IMR-90 (cell line): ENCODE results near the gene CCDC83. TPM values are rescaled to one million over a fixed set of nuclear protein-coding genes. Genes with fewer than 3 reads are reported as not detected.

Experiments
- ATAC-seq: fragments of 200-7000 bp; cut with Tn5 transposase; 2 replicates; pipeline ENCODE4 v1.9.1; 2020; ENCODE audit warnings: low read depth, mild to moderate bottlenecking, moderate library complexity
- BruUV-seq: library from RNA; stranded (reverse); fragments of 400-500 nt; replicated peaks from 2 replicates; lab custom pipeline; 2021; lab: Mats Ljungman, UMichigan
- CTCF ChIA-PET: fragments of 300-600 bp; formaldehyde crosslinking; extraction: SDS; loops from one replicate; lab custom pipeline; 2021; ENCODE audit warnings: antibody characterized with exemption; lab: Yijun Ruan, JAX
- POLR2A ChIA-PET: fragments of 300-600 bp; sonication (Branson Sonifier 250); formaldehyde crosslinking; loops from one replicate; lab custom pipeline; 2022; ENCODE audit warnings: antibody characterized with exemption; ENCODE audit not compliant: unreplicated experiment; lab: Charles Lee
- DNase-seq: peaks from one replicate; pipeline ENCODE4 v3.0.0; 2013
- H2AFZ ChIP-seq: replicated peaks from 2 replicates; pipeline ENCODE3; 2013; ENCODE audit warnings: low read length, mild to moderate bottlenecking; ENCODE audit not compliant: poor library complexity
- H2AK5ac ChIP-seq: 2 replicates; pipeline ENCODE4 v1.6.1; 2013; ENCODE audit warnings: low read depth, low read length, inconsistent platforms
- H2AK9ac ChIP-seq: replicated peaks from 2 replicates; pipeline ENCODE3; 2013; ENCODE audit warnings: mild to moderate bottlenecking, low read depth, low read length, moderate library complexity; ENCODE audit not compliant: poor library complexity
- H2BK120ac ChIP-seq: 2 replicates; pipeline ENCODE4 v1.6.1; 2013; ENCODE audit warnings: low read depth, low read length, inconsistent platforms
- H2BK15ac ChIP-seq: 3 replicates; pipeline ENCODE4 v1.6.1; 2013; ENCODE audit warnings: low read depth, low read length, inconsistent platforms
- H2BK20ac ChIP-seq: 2 replicates; pipeline ENCODE4 v1.6.1; 2013; ENCODE audit warnings: low read depth, mild to moderate bottlenecking, inconsistent platforms, low read length, moderate library complexity
- H2BK5ac ChIP-seq: 2 replicates; pipeline ENCODE4 v1.6.1; 2013; ENCODE audit warnings: mild to moderate bottlenecking, low read depth, low read length, inconsistent platforms; ENCODE audit not compliant: poor library complexity, severe bottlenecking
- H3K14ac ChIP-seq: replicated peaks from 2 replicates; pipeline ENCODE4 v1.6.1; 2013; ENCODE audit warnings: low read depth, low read length, inconsistent platforms
- H3K18ac ChIP-seq: 2 replicates; pipeline ENCODE4 v1.6.1; 2013; ENCODE audit warnings: low read depth, low read length, control low read depth
- H3K23ac ChIP-seq: 2 replicates; pipeline ENCODE4 v1.6.1; 2013; ENCODE audit warnings: low read depth, low read length, inconsistent platforms
- H3K27ac ChIP-seq: 2 replicates; pipeline ENCODE4 v1.5.1; 2013; ENCODE audit warnings: mild to moderate bottlenecking, control low read depth, low read length; ENCODE audit not compliant: insufficient read depth
- H3K27me3 ChIP-seq: 2 replicates; pipeline ENCODE4 v1.6.1; 2013; ENCODE audit warnings: low read length; ENCODE audit not compliant: control insufficient read depth, insufficient read depth
- H3K36me3 ChIP-seq: 2 replicates; pipeline ENCODE4 v1.6.1; 2013; ENCODE audit warnings: low read length, mixed read lengths; ENCODE audit not compliant: control insufficient read depth, insufficient read depth
- H3K4ac ChIP-seq: 2 replicates; pipeline ENCODE4 v1.6.1; 2013; ENCODE audit warnings: low read depth, low read length, inconsistent platforms
- H3K4me1 ChIP-seq: 2 replicates; pipeline ENCODE4 v1.6.1; 2013; ENCODE audit warnings: low read length, mixed read lengths; ENCODE audit not compliant: control insufficient read depth, insufficient read depth
- H3K4me2 ChIP-seq: 2 replicates; pipeline ENCODE4 v1.6.1; 2013; ENCODE audit warnings: low read depth, mild to moderate bottlenecking, control low read depth, low read length, moderate library complexity
- H3K4me3 ChIP-seq: 2 replicates; pipeline ENCODE4 v1.5.1; 2013; ENCODE audit warnings: low read depth, mild to moderate bottlenecking, control low read depth, low read length, moderate library complexity; ENCODE audit not compliant: insufficient read depth
- H3K56ac ChIP-seq: 2 replicates; pipeline ENCODE4 v1.6.1; 2013; ENCODE audit warnings: low read length, inconsistent platforms; ENCODE audit not compliant: insufficient read depth; ENCODE audit errors: extremely low read depth
- H3K79me1 ChIP-seq, 2 experiments: 2 replicates each; pipeline ENCODE4 v1.6.1; 2013; ENCODE audit warnings: low read length in 2 of 2, inconsistent platforms in 1 of 2, low read depth in 1 of 2
- H3K9ac ChIP-seq: 2 replicates; pipeline ENCODE4 v1.6.1; 2013; ENCODE audit warnings: low read depth, low read length, control low read depth
- H3K9me1 ChIP-seq: 2 replicates; pipeline ENCODE4 v1.6.1; 2013; ENCODE audit warnings: low read length, inconsistent platforms; ENCODE audit not compliant: insufficient read depth
- H3K9me3 ChIP-seq: 2 replicates; pipeline ENCODE4 v1.6.1; 2013; ENCODE audit warnings: low read length; ENCODE audit not compliant: control insufficient read depth, insufficient read depth
- H4K20me1 ChIP-seq: 2 replicates; pipeline ENCODE4 v1.6.1; 2013; ENCODE audit warnings: low read length, inconsistent platforms; ENCODE audit not compliant: insufficient read depth
- H4K5ac ChIP-seq: 2 replicates; pipeline ENCODE4 v1.6.1; 2013; ENCODE audit warnings: mild to moderate bottlenecking, low read depth, low read length, control low read depth
- H4K8ac ChIP-seq, 2 experiments: 2 replicates each; pipeline ENCODE4 v1.6.1; 2013; ENCODE audit warnings: low read depth in 2 of 2, low read length in 2 of 2, control low read depth in 1 of 2, inconsistent platforms in 1 of 2
- H4K91ac ChIP-seq: 2 replicates; pipeline ENCODE4 v1.6.1; 2013; ENCODE audit warnings: low read depth, low read length, inconsistent platforms; ENCODE audit not compliant: insufficient read depth
- BHLHE40 ChIP-seq: fragments of 150-350 bp; IDR thresholded peaks from 2 replicates; pipeline ENCODE4 v1.6.1; 2016; ENCODE audit warnings: mild to moderate bottlenecking, low read depth, low read length
- WGBS, 2 experiments: methylation state at CpG; one replicate each; pipeline versions ENCODE4 v1.1.5 to v1.1.7; 2013; ENCODE audit warnings: missing lambda C conversion rate in 2 of 2; ENCODE audit not compliant: insufficient read length in 1 of 2; ENCODE audit errors: extremely low coverage in 2 of 2; 5-methylcytosine and 5-hydroxymethylcytosine counted together
- dilution Hi-C: fragments of 300-500 bp; cut with HindIII; formaldehyde crosslinking; loops from one replicate; pipeline ENCODE4 v1.14.3; 2018; ENCODE audit warnings: low sequenced_read_pairs; ENCODE audit not compliant: unreplicated experiment
- in situ Hi-C: fragments of 300-500 bp; cut with MboI; formaldehyde crosslinking; loops from 3 replicates; pipeline ENCODE4 v1.14.3; 2019; ENCODE audit warnings: low sequenced_read_pairs, inconsistent platforms, mixed read lengths
- intact Hi-C: fragments of 100-400 bp; cut with micrococcal nuclease; formaldehyde crosslinking; loops from 2 replicates; pipeline ENCODE4 v1.10.0; 2022
- polyA plus RNA-seq, 3 experiments: library from polyadenylated mRNA; depleted of rRNA; stranded (reverse); fragments of >200 nt; gene quantifications; 2 replicates each; pipeline ENCODE4 v1.2.3, GENCODE V29; 2012; ENCODE audit warnings: low replicate concordance in 1 of 3
- total RNA-seq: library from RNA; depleted of rRNA; stranded (reverse); fragments of >200 nt; gene quantifications from 2 replicates; pipeline ENCODE4 v1.2.3, GENCODE V29; 2012

The CCDC83 gene
- total and polyA plus RNA-seq, 2 of the 4 experiments (the other 2 are of a cell fraction) = not detected

- Histone ChIP-seq H2BK5ac (no peak overlapping the region), H2AFZ (no peak overlapping the region), H3K23ac (no peak overlapping the region), H3K4me1 (peaks cover 14% of the 10 kb centered on the region), H3K9me3 (no peaks in the 10 kb centered on the region), H3K4ac (0 out of 2 replicates have a peak overlapping the region, but pooled peaks have one; percentile 15), H4K8ac (0 out of 4 replicates have a peak overlapping the region, but pooled peaks of 1 of the 2 experiments have one; percentile 9), H2AK9ac (no peak overlapping the region), H3K27ac (no peak overlapping the region), H2BK120ac (no peak overlapping the region), H4K91ac (no peak overlapping the region), H3K4me2 (no peak overlapping the region), H2BK15ac (0 out of 3 replicates have a peak overlapping the region, but pooled peaks have one; percentile 10), H3K18ac (no peak overlapping the region), H2BK20ac (no peak overlapping the region), H3K36me3 (no peaks in the 10 kb centered on the region), H3K79me1 (peaks cover 0 to 7% of the 10 kb centered on the region in 2 experiments; a peak in 2 of 4 replicates), H3K9me1 (peaks cover 5% of the 10 kb centered on the region), H3K4me3 (no peak overlapping the region), H3K14ac (0 out of 2 replicates have a peak overlapping the region, but pooled peaks have one; percentile 31), H4K20me1 (peaks cover 4% of the 10 kb centered on the region; the same call in 1 of the 2 replicates), H3K9ac (no peak overlapping the region), H3K56ac (no peak overlapping the region), H2AK5ac (peak overlapping the region; percentile 23; the same call in 1 of the 2 replicates), H4K5ac (no peak overlapping the region), H3K27me3 (no peaks in the 10 kb centered on the region)
- peak; percentile 35 for DNase-seq
- TF ChIP-seq BHLHE40 = no peak
- in situ Hi-C loops (no loop called here), dilution Hi-C loops (no loop called here), intact Hi-C loops (no loop called here)
- no CpG with 5 or more reads among the region's 2 CpGs for WGBS, 2 experiments
- POLR2A ChIA-PET = no interaction called here
- CTCF ChIA-PET = no interaction called here
- BruUV-seq = no TSS peak
- ATAC-seq = no peak
Observed at GRCh38 chr11:85948884-85949283, 93.7 kb downstream of the CCDC83 start.
